ENCODE results near the gene C2orf68. TPM values are rescaled to one million over a fixed set of nuclear protein-coding genes. Genes with fewer than 3 reads are reported as not detected.

The C2orf68 gene
- polyA plus RNA-seq, 1 of the 3 experiments (the other 2 are of a cell fraction), result 14.5 TPM

GRCh38 chr2:85588645-85589044 lies 23.2 kb downstream of the C2orf68 start:
- no peak overlapping the region for H2AFZ ChIP-seq (ENCODE audit: low read depth)
- POLR2A ChIA-PET, result no interaction called here
- no peaks in the 10 kb centered on the region for H4K20me1 ChIP-seq (ENCODE audit: insufficient read depth)
- H3K9me3 ChIP-seq, result no peaks in the 10 kb centered on the region
- CTCF ChIA-PET, result no interaction called here
- no peak overlapping the region for H3K4me2 ChIP-seq
- no peaks in the 10 kb centered on the region for H3K79me2 ChIP-seq (ENCODE audit: insufficient read depth)
- peaks cover 10 to 11% of the 10 kb centered on the region in 2 experiments; a peak in 2 of 4 replicates for H3K4me1 ChIP-seq (ENCODE audit: control insufficient read depth in 1 of 2, insufficient read depth in 2 of 2, low read depth in 1 of 2, low read length in 1 of 2)
- no peak overlapping the region for H3K9ac ChIP-seq
- no peaks in the 10 kb centered on the region for H3F3A ChIP-seq (replicated peaks; ENCODE audit: insufficient read depth)
- H3K27ac ChIP-seq (ENCODE audit: low read depth in 2 of 2, low read length in 1 of 2), result no peak overlapping the region
- H3K4me3 ChIP-seq (ENCODE audit: low read depth in 2 of 2, low read length in 1 of 2), result no peak overlapping the region
- H3K27me3 ChIP-seq (ENCODE audit: insufficient read depth), result no peaks in the 10 kb centered on the region
- 64% methylated on average over 4 of the region's 4 CpGs for WGBS (ENCODE audit: low lambda C conversion rate)
- TF ChIP-seq TAF1 (IDR thresholded peaks at IDR 0.05; ENCODE audit: borderline replicate concordance, low read depth, low read length) (no peak), IRF3 (IDR thresholded peaks at IDR 0.05; ENCODE audit: low read depth, low read length) (no peak), MEF2A (IDR thresholded peaks at IDR 0.05; ENCODE audit: borderline replicate concordance, low read depth) (no peak), MAX (IDR thresholded peaks at IDR 0.05; ENCODE audit: low read depth) (no peak), FOSL2 (IDR thresholded peaks at IDR 0.05; ENCODE audit: borderline replicate concordance, low read depth) (no peak), SMC3 (IDR thresholded peaks at IDR 0.05; ENCODE audit: low read depth, low read length) (no peak), NFIC (IDR thresholded peaks at IDR 0.05; ENCODE audit: borderline replicate concordance) (no peak), PBX3 (IDR thresholded peaks at IDR 0.05) (no peak), RXRA (IDR thresholded peaks at IDR 0.05; ENCODE audit: borderline replicate concordance, low read depth) (no peak), EP300 (IDR thresholded peaks at IDR 0.05; ENCODE audit: borderline replicate concordance in 1 of 2, low read depth in 1 of 2, low read length in 1 of 2) (no peak), USF2 (IDR thresholded peaks at IDR 0.05; ENCODE audit: borderline replicate concordance, low read depth, low read length) (no peak), MXI1 (IDR thresholded peaks at IDR 0.05; ENCODE audit: low read depth, low read length) (no peak), RAD21 (IDR thresholded peaks at IDR 0.05; ENCODE audit: low read length) (no peak), TCF12 (IDR thresholded peaks at IDR 0.05) (no peak)
- H3K9me2 ChIP-seq, result no peaks in the 10 kb centered on the region
- no peak for DNase-seq
- H3K36me3 ChIP-seq (replicated peaks in 1 of 2; ENCODE audit: control insufficient read depth in 1 of 2, insufficient read depth in 2 of 2, low read length in 1 of 2), result no peaks in the 10 kb centered on the region

GRCh38 chr2:85588236-85588635 lies 23.6 kb downstream of the C2orf68 start:
- 79% methylated on average over 4 of the region's 4 CpGs for WGBS (ENCODE audit: low lambda C conversion rate)
- Histone ChIP-seq H3K4me1 (ENCODE audit: control insufficient read depth in 1 of 2, insufficient read depth in 2 of 2, low read depth in 1 of 2, low read length in 1 of 2) (peaks cover 10 to 11% of the 10 kb centered on the region in 2 experiments; a peak in 2 of 4 replicates), H3K27me3 (ENCODE audit: insufficient read depth) (no peaks in the 10 kb centered on the region), H3K9ac (no peak overlapping the region), H3K9me2 (no peaks in the 10 kb centered on the region), H3K4me2 (no peak overlapping the region), H3K9me3 (no peaks in the 10 kb centered on the region), H3K79me2 (ENCODE audit: insufficient read depth) (no peaks in the 10 kb centered on the region), H3K4me3 (ENCODE audit: low read depth in 2 of 2, low read length in 1 of 2) (no peak overlapping the region), H2AFZ (ENCODE audit: low read depth) (no peak overlapping the region), H3K36me3 (replicated peaks in 1 of 2; ENCODE audit: control insufficient read depth in 1 of 2, insufficient read depth in 2 of 2, low read length in 1 of 2) (no peaks in the 10 kb centered on the region), H3K27ac (ENCODE audit: low read depth in 2 of 2, low read length in 1 of 2) (no peak overlapping the region), H4K20me1 (ENCODE audit: insufficient read depth) (no peaks in the 10 kb centered on the region), H3F3A (replicated peaks; ENCODE audit: insufficient read depth) (no peaks in the 10 kb centered on the region)
- CTCF ChIA-PET, result no interaction called here
- no peak for TF ChIP-seq TEAD4 (IDR thresholded peaks at IDR 0.05; ENCODE audit: borderline replicate concordance, insufficient read depth)
- TF ChIP-seq IRF3 (IDR thresholded peaks at IDR 0.05; ENCODE audit: low read depth, low read length), result no peak
- TF ChIP-seq CHD2 (IDR thresholded peaks at IDR 0.05; ENCODE audit: low read length, partially characterized antibody), result no peak
- no peak for TF ChIP-seq GABPA (IDR thresholded peaks at IDR 0.05; ENCODE audit: low read depth)
- no peak for TF ChIP-seq RAD21 (IDR thresholded peaks at IDR 0.05; ENCODE audit: low read length)
- no peak for TF ChIP-seq EP300 (IDR thresholded peaks at IDR 0.05; ENCODE audit: borderline replicate concordance in 1 of 2, low read depth in 1 of 2, low read length in 1 of 2)
- no peak for TF ChIP-seq FOSL2 (IDR thresholded peaks at IDR 0.05; ENCODE audit: borderline replicate concordance, low read depth)
- TF ChIP-seq MXI1 (IDR thresholded peaks at IDR 0.05; ENCODE audit: low read depth, low read length), result no peak
- no peak for TF ChIP-seq FOXM1 (IDR thresholded peaks at IDR 0.05; ENCODE audit: low read depth)
- POLR2A ChIA-PET, result no interaction called here
- DNase-seq, result no peak
